Measurements from ENCODE around the gene PHB1.

PHB1 gene

DNA sequence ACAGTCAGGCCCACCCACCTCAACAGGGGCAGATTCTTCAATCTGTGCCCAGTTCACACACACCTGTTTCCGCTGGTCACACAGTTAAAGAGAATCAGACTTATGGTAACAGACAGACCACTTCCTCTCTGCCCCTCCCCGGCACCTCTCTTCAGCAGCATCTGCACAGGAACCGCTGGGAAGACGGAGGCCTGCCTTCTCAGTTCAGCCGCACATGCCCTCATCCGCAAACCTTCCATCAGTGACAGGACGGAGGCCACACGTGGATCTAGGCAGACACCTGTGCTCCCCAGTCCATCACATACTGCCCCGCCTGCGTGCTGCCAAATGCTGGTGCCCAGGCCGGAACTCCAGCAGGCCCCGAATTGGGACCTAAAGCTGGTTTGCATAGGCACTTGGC is 10.3 kb downstream of the PHB1 start:
- Histone ChIP-seq H3K36me3 (peaks cover 61% of the 10 kb centered on the region), H3K27me3 (ENCODE audit: insufficient read depth, low read depth, severe bottlenecking) (no peaks in the 10 kb centered on the region), H3K27ac (peak overlapping the region; percentile 94), H3K9me3 (ENCODE audit: severe bottlenecking) (no peaks in the 10 kb centered on the region), H3K4me3 (ENCODE audit: low read depth, low read length) (no peak overlapping the region)
- TF ChIP-seq, protein P1, sequence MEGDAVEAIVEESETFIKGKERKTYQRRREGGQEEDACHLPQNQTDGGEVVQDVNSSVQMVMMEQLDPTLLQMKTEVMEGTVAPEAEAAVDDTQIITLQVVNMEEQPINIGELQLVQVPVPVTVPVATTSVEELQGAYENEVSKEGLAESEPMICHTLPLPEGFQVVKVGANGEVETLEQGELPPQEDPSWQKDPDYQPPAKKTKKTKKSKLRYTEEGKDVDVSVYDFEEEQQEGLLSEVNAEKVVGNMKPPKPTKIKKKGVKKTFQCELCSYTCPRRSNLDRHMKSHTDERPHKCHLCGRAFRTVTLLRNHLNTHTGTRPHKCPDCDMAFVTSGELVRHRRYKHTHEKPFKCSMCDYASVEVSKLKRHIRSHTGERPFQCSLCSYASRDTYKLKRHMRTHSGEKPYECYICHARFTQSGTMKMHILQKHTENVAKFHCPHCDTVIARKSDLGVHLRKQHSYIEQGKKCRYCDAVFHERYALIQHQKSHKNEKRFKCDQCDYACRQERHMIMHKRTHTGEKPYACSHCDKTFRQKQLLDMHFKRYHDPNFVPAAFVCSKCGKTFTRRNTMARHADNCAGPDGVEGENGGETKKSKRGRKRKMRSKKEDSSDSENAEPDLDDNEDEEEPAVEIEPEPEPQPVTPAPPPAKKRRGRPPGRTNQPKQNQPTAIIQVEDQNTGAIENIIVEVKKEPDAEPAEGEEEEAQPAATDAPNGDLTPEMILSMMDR (IDR thresholded peaks at IDR 0.05; ENCODE audit: low read depth, low read length): no peak
- DNase-seq: no peak

DNA sequence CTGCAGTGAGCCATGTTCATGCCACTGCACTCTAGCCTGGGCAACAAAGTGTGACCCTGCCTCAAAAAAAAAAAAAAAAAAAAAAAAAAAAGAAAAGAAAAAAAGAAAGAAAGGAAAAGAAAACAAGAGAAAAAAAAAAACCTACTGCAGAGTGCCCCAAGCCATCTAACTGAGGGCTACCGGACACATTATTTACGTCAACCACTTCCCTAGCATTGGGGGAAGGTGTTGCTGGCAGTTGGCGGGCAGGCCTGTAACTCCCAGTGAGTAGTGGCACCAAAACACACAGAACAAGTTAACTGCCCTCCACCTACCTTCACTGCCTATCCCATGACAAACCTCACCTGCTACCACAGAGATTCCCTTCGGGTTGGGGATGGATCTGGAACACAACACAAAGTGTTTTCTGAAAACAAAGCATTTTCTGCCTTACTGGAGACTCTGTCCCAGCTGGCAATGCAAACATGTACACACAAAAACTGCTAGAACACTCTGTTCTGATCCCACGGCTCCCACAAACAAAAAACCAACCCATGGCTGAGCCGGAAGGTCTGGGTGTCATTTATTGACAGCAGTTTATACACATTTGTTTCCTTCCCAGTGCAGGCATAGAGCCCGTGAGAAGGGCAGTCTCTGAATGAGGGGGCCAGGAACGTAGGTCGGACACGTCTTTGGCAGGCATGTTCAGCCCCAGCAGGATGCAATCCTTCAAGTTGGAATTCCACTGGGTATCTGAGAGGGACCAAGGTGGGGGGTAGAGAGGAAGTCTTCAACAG is 11.0 kb downstream of the PHB1 start:
- Histone ChIP-seq H3K27me3 (ENCODE audit: insufficient read depth, low read depth, severe bottlenecking) (no peaks in the 10 kb centered on the region), H3K27ac (peak overlapping the region; percentile 94), H3K4me3 (ENCODE audit: low read depth, low read length) (no peak overlapping the region), H3K9me3 (ENCODE audit: severe bottlenecking) (no peaks in the 10 kb centered on the region), H3K36me3 (peaks cover 56% of the 10 kb centered on the region)
- TF ChIP-seq, protein P1 (IDR thresholded peaks at IDR 0.05; ENCODE audit: low read depth, low read length): no peak
- DNase-seq: no peak

DNA sequence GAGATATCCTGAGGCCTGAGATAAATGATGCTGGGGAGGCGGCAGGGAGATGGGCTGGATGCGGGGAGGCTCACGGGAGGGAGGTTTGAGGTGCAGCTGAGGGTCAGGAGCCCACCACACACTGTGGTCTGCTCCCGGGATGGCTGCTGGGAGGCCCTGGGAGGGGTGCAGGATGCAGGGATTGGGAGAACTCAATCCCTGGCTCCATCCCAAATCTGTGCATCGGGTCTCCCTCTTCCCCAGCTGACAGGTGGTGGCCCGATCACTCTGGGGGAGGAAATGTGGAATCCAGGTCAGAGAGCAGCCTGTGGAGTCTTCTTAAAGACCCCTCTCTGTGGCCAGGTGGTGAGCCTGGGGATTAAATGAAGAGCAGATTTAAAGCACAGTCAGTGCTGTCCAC is 12.0 kb downstream of the PHB1 start:
- TF ChIP-seq, protein P1 (IDR thresholded peaks at IDR 0.05; ENCODE audit: low read depth, low read length): no peak
- H3K4me3 ChIP-seq (ENCODE audit: low read depth, low read length): peak overlapping the region; percentile 4; the same call in 1 of the 2 replicates
- H3K27me3 ChIP-seq (ENCODE audit: insufficient read depth, low read depth, severe bottlenecking): no peaks in the 10 kb centered on the region
- DNase-seq: peak; percentile 90
- peaks cover 46% of the 10 kb centered on the region for H3K36me3 ChIP-seq
- H3K27ac ChIP-seq: peak overlapping the region; percentile 94
- H3K9me3 ChIP-seq (ENCODE audit: severe bottlenecking): no peaks in the 10 kb centered on the region

DNA sequence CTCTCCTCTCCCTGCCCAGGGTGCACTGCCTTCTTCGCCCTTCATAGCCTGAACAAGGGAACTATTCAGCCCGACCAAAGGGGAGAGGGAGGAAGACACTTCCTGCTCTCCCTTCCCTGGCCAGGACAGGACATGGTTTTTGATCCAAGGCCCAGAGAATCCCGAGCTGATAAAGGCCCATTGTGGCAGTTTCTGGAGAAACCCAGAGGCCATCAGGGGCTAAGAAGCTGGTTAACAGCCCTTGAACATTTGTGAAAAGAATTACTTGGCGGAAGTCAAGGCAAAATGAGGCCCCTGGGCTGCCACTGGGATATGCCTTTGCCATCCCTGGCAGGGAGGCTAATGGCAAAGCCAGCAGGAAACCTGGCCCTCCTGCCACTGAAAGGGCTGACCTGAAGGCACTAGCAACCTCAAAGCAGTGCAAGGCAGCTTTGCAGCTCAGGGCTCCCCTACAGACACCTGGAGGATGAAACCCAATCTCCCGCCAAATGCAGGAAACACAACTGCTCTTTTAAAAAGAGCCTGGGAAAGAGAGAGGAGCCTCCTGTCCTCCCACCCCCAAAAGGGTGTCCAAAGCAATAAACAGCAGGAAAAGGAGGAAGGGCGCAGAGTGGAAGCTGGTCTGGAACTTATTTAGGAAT is 12.6 kb downstream of the PHB1 start:
- Histone ChIP-seq H3K9me3 (ENCODE audit: severe bottlenecking) (no peaks in the 10 kb centered on the region), H3K4me3 (ENCODE audit: low read depth, low read length) (no peak overlapping the region; the same call in 1 of the 2 replicates), H3K27me3 (ENCODE audit: insufficient read depth, low read depth, severe bottlenecking) (no peaks in the 10 kb centered on the region), H3K36me3 (peaks cover 40% of the 10 kb centered on the region), H3K27ac (peak overlapping the region; percentile 94)
- DNase-seq: peak; percentile 73
- TF ChIP-seq, protein P1 (IDR thresholded peaks at IDR 0.05; ENCODE audit: low read depth, low read length): no peak

DNA sequence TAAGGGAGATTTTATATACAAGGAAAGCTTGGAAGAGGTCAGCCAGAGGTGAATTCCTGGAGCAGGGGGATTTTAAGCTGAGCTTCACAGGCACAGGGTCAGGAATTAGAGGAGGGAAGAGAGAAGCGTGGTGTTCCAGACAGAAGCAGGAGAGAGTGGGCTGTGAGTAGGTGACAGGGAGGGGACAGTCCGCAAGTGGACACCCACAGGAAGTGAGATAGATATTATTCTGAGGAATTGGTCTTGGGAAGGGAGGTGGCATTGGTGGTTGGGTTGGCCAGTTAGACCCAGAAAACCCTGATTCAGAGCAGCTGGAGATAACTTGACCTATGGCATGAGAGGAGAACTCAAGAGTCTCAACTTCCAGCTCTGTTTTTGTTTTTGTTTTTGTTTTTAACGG is 14.7 kb downstream of the PHB1 start:
- Histone ChIP-seq H3K4me3 (ENCODE audit: low read depth, low read length) (no peak overlapping the region), H3K9me3 (ENCODE audit: severe bottlenecking) (no peaks in the 10 kb centered on the region), H3K27ac (0 out of 2 replicates have a peak overlapping the region, but pooled peaks have one; percentile 3), H3K36me3 (peaks cover 19% of the 10 kb centered on the region), H3K27me3 (ENCODE audit: insufficient read depth, low read depth, severe bottlenecking) (no peaks in the 10 kb centered on the region)
- no peak for DNase-seq
- TF ChIP-seq, protein P1 (IDR thresholded peaks at IDR 0.05; ENCODE audit: low read depth, low read length): no peak

Measured in WERI-Rb-1 (cell line).